HG03159 (cell line): ENCODE results near the gene TJAP1.
"Not testable (repeated sequence)": the region's sequence is repeated elsewhere in the genome, so short reads cannot be mapped to it uniquely, and the experiment has no call there.

ENCODE experiments used
- ATAC-seq: cut with Tn5 transposase; IDR thresholded peaks from one replicate; pipeline ENCODE4 v1.9.1; 2021; ENCODE audit warnings: mild to moderate bottlenecking, moderate library complexity; ENCODE audit not compliant: unreplicated experiment

The TJAP1 gene

GRCh38 chr6:43523284-43523683 lies 45.9 kb downstream of the TJAP1 start:
- ATAC-seq, result no peak

DNA sequence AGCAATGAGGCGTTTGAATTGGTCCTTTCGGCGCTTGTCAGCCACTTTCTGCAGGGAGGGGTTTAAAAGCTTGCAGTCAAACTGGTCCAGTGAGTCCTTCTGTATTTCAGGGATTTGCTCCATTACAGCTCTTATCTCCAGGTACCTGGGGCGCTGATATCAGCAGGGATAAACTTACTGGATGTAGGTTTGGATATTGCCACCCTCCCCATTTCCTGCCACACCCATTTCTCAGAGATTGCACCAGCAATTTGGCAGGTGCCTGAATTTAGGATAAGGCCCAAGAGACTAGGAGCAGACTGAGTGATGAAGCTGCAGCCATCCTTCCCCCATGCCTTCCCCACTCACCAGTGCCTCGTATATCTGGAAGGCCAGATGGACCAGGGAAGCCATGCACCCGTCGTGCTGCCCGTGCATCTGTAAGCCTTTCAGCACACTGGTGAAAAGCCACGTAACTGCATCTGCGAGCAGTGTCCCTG lies 47.2 kb downstream of the TJAP1 start:
- no peak for ATAC-seq

DNA sequence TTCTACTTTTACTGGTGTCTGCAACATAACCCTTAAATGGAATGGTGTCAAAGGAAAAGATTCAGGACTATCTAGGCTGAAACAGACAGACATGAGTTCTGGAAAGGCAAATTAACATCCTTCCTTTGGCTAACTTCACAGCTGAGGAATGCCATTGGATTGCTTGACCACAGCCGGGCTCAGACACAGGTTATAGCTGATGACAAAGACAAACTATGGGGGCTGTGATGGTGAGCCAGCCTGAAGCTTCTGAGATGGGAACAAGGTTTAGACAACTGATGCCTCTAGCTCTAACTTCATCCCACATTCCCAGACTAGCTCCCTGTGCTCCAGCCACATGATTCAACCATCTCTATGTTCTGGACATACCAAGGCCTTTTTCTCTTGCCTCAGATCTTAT lies 54.8 kb downstream of the TJAP1 start:
- no peak for ATAC-seq

- ATAC-seq, result not testable (repeated sequence)
Measured at GRCh38 chr6:43538986-43539385, 61.6 kb downstream of the TJAP1 start.

GRCh38 chr6:43539409-43539808 lies 62.0 kb downstream of the TJAP1 start:
- ATAC-seq, result not testable (repeated sequence)

- no peak for ATAC-seq
Measured at GRCh38 chr6:43540507-43540906, 63.1 kb downstream of the TJAP1 start.

GRCh38 chr6:43541774-43542471 lies 64.6 kb downstream of the TJAP1 start:
- no peak for ATAC-seq

- no peak for ATAC-seq
Measured at GRCh38 chr6:43544461-43544860, 67.1 kb downstream of the TJAP1 start.

DNA sequence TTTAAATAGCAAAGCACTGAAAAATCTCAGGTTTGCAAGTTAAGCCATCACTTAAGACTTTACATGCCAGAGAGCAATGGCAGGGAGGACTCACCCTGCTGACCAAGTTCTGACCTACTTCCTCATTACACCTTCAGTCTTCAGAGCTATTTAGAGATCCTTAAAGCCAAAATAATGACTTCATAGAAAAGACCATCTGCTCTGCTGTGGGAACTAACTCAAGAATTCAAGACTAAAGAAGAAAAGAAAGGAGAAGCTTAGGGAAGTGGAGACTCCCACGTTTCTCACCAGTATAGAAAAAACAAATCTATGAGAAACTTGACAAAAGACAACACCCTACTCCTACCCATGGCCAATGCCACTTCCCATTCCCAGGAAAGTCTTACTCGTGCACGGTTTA lies 69.9 kb downstream of the TJAP1 start:
- no peak for ATAC-seq
